HCT116 (cell line): ENCODE results near the gene ABL1.

Source experiments
- CEBPB ChIP-seq: IDR thresholded peaks from 2 replicates; pipeline ENCODE4 v1.6.1; 2012; ENCODE audit warnings: low read depth
- EZH2 ChIP-seq: fragments of 200-600 bp; sonication (generic); IDR thresholded peaks from 2 replicates; pipeline ENCODE4 v1.6.1; 2017; ENCODE audit warnings: antibody characterized with exemption, mixed run types
- POLR2A ChIP-seq: IDR thresholded peaks from 2 replicates; pipeline ENCODE4 v1.7.0; 2011; ENCODE audit warnings: borderline replicate concordance; ENCODE audit not compliant: insufficient read depth, insufficient read length; ENCODE audit errors: extremely low read depth
- POLR2AphosphoS5 ChIP-seq: IDR thresholded peaks from 2 replicates; pipeline ENCODE4 v1.6.1; 2011; ENCODE audit warnings: mild to moderate bottlenecking, low read depth, low read length, moderate library complexity
- SIN3A ChIP-seq: IDR thresholded peaks from 2 replicates; pipeline ENCODE4 v1.6.1; 2012; ENCODE audit warnings: low read depth
- SP1 ChIP-seq: IDR thresholded peaks from 2 replicates; pipeline ENCODE4 v1.6.1; 2012; ENCODE audit warnings: low read depth
- YY1 ChIP-seq: IDR thresholded peaks from 2 replicates; pipeline ENCODE4 v1.6.1; 2011; ENCODE audit warnings: low read length, low read depth, moderate library complexity, mild to moderate bottlenecking; ENCODE audit not compliant: insufficient replicate concordance; ENCODE audit errors: extremely low read depth
- ZNF274 ChIP-seq: fragments of 200-500 bp; sonication (Bioruptor generic); IDR thresholded peaks from 2 replicates; pipeline ENCODE4 v1.6.1; 2014; ENCODE audit warnings: mild to moderate bottlenecking, low read depth, low read length, inconsistent platforms
- TF ChIP-seq, protein P1 (sequence below), 3 experiments: fragments of 200-600 bp in 1 of 3; sonication (generic) in 1 of 3; IDR thresholded peaks in 2 of 3; conservative IDR thresholded peaks in 1 of 3; 2 replicates each; pipeline ENCODE4 v1.5.1; 2012 to 2017; ENCODE audit warnings: low read depth in 2 of 3, low read length in 2 of 3, antibody characterized with exemption in 1 of 3, borderline replicate concordance in 1 of 3, control low read depth in 1 of 3, mild to moderate bottlenecking in 1 of 3, mixed read lengths in 1 of 3, mixed run types in 1 of 3, moderate library complexity in 1 of 3; ENCODE audit not compliant: insufficient read depth in 1 of 3

DNA sequence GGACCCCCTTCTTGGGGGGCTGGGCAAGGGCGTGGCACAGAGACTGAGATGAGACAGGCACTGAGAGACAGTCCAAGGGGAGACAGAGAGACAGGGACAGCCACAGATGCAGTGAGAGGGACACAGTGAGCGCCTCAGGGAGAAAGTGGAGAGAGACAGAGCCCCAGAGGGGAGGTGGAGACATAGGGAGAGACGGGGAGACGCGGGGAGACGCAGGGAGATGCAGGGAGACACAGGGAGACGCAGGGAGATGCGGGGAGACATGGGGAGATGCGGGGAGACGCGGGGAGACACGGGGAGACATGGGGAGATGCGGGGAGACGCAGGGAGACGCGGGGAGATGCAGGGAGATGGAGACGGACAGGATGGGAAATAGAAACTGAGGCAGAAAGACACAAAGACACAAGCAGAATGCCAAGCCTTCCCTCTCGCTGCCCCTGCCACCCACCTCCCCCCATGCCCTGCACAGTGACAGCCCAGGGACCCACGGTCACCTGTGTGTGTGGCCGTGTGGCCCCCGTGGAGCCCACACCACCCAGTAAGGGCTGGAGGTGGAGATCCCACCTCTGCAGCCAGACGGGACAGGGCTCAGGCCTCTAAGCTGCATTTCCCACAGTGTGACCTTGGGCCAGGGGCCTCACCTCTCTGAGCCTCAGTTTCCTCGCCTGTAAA lies 95.2 kb downstream of the ABL1 start:
- TF ChIP-seq, protein P1, sequence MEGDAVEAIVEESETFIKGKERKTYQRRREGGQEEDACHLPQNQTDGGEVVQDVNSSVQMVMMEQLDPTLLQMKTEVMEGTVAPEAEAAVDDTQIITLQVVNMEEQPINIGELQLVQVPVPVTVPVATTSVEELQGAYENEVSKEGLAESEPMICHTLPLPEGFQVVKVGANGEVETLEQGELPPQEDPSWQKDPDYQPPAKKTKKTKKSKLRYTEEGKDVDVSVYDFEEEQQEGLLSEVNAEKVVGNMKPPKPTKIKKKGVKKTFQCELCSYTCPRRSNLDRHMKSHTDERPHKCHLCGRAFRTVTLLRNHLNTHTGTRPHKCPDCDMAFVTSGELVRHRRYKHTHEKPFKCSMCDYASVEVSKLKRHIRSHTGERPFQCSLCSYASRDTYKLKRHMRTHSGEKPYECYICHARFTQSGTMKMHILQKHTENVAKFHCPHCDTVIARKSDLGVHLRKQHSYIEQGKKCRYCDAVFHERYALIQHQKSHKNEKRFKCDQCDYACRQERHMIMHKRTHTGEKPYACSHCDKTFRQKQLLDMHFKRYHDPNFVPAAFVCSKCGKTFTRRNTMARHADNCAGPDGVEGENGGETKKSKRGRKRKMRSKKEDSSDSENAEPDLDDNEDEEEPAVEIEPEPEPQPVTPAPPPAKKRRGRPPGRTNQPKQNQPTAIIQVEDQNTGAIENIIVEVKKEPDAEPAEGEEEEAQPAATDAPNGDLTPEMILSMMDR (IDR thresholded peaks at IDR 0.05 in 2 of 3, conservative IDR thresholded peaks at IDR 0.05 in 1 of 3; ENCODE audit: borderline replicate concordance in 1 of 3, insufficient read depth in 1 of 3, low read depth in 2 of 3, low read length in 2 of 3) = no peak
- TF ChIP-seq SIN3A (no peak), SP1 (no peak), EZH2 (no peak), POLR2A (no peak), POLR2AphosphoS5 (no peak), ZNF274 (no peak), YY1 (no peak), CEBPB (no peak)
